ENCODE data around the gene ZSCAN5B.
"Not testable (repeated sequence)": the region's sequence is repeated elsewhere in the genome, so short reads cannot be mapped to it uniquely, and the experiment has no call there.

The ZSCAN5B gene

GRCh38 chr19:56174550-56174949 lies 23.0 kb downstream of the ZSCAN5B start:
- peak; percentile 3 to 17 for DNase-seq

GRCh38 chr19:56174086-56174485 lies 23.5 kb downstream of the ZSCAN5B start:
- no peak for DNase-seq

- DNase-seq, result peak; percentile 39 to 77
Measured at GRCh38 chr19:56170261-56170660, 27.3 kb downstream of the ZSCAN5B start.

DNA sequence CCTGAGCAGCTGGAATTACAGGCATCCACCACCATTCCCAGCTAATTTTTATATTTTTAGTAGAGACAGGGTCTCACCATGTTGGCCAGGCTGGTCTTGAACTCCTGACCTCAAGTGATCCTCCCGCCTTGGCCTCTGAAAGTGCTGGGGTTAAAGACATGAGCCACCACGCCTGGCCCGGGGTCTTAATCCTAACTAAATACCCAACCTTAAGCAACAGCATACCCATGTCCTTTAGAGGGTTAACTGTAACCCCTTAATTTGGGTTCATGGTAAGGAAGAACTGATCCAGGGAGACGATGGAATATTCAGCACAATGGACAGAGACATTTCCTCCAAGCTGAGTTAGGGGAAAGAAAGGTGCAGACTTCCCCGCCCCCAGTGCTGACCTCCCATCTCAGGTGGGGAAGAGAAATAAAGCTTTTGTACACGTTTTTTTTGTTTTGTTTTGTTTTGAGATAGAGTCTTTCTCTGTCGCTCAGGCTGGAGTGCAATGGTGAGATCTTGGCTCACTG lies 30.5 kb downstream of the ZSCAN5B start:
- no peak for DNase-seq

DNA sequence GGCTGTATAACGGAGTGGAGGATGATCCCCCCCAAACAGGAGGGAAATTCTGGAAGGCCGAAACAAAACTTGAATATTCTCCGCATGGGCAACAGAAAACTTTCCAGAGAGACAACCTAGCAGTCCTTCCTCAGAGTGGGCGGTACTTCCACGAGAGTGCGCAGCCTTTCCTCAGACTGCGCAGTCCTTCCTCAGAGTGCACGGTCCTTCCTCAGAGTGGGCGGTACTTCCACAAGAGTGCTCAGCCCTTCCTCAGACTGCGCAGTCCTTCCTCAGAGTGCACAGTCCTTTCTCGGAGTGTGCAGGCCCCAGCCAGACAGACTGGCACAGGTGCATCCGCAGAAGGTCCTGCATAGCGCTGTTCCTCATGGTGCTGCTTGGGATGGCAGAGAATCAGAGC lies 34.5 kb downstream of the ZSCAN5B start:
- no peak for DNase-seq

DNA sequence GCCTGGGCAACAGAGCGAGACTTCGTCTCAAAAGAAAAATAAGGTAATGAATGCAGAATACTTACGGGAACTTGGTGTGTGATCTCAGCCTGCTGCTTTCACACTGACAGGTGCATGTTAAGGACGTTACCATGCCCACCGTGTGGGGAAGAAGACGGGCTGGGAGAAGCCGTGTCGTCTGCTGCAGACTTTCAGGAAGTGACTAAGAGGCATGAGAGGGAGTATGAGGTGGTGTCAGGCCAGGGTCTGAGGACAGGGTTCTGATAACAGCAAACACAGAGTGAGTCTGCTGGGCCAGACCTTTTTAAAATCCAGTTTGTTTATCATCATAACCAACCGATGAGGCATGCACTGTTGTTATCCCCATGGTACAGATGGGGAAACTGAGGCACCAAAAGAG lies 35.3 kb downstream of the ZSCAN5B start:
- DNase-seq, result no peak

DNA sequence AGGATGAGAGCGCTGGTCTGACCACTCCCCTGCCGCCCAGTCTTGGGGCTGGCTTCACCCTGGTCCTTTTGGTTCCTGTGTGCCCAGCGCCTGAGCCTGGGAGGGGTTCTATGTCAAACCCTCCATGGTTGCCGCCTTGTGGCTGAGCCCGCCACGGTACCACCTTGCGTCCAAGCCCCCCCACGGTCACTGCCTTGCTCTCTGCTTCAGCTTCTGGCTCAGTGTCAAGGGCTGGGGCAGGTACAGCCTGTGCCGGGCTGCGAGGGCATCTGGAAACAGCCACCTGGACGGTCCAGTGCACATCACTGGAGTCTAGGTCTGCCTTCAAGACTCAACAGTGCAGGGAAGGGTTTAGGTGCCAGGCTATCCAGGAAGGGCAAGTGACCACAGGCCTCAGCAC lies 36.0 kb downstream of the ZSCAN5B start:
- DNase-seq, result no peak

DNA sequence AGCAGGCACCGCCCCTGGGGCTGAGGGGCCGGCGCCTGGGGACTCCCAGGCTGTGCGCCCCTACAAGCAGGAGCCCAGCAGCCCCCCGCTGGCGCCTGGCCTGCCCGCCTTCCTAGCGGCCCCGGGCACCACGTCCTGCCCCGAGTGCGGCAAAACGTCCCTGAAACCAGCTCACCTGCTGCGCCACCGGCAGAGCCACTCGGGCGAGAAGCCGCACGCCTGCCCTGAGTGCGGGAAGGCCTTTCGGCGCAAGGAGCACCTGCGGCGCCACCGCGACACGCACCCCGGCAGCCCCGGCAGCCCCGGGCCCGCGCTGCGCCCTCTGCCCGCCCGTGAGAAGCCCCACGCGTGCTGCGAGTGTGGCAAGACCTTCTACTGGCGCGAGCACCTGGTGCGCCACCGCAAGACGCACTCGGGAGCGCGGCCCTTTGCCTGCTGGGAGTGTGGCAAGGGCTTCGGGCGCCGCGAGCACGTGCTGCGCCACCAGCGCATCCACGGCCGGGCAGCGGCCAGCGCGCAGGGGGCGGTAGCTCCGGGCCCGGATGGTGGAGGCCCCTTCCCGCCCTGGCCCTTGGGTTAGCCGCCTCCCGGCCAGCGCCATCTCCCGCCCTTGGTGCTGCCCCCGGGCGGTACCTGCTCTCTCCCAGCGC lies 37.8 kb downstream of the ZSCAN5B start:
- DNase-seq, result no peak

- no peak for DNase-seq
Measured at GRCh38 chr19:56159009-56159559, 38.5 kb downstream of the ZSCAN5B start.

DNA sequence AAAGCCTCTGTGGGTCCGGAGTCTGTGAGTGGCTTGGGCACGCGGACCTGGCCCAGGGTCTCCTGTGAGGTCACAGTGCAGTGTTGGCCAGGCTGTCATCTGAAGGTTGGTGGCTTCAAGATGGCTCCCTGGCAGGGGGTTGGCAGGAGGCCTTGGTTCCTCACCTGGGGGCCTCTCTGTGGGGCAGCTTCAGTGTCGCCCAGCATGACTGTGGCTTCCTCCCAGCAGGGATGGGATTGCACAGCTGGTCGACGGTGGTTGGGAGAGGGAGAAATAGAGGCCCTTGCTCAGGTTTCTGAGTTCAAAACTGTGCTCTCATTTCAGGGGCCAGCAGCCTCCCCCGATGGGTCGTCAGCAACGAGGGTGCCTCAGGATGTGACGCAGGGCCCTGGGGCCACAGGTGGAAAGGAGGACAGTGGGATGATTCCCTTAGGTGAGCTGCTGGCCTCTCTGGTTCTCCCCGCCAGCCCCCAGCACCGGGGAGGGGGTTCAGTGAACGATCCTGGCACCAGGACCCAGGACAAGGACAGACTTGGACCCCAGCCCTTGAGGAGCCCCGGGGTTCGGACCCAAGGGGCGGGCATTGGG lies 39.3 kb downstream of the ZSCAN5B start:
- DNase-seq, result no peak

DNA sequence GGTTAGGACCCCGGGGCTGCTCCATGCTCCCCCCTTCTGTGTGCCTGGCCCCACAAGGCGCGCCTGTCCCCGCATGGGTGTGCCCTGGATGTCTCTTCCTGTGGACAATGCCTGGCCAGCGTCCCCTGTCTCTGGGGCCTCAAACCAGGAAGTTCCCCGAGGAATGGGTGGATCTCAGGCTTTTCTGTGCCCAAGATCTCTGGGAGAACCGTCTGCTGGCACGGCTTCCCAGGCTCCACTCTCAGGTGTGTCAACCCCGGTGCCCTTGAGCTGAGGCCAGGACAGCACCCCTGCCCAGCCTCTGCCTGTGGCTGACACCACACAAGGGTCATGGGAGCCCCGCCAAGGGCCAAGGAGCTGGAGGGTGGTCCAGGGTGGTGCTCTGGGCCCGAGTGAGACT lies 40.8 kb downstream of the ZSCAN5B start:
- DNase-seq, result no peak

- no peak for DNase-seq
Measured at GRCh38 chr19:56155124-56155687, 42.4 kb downstream of the ZSCAN5B start.

GRCh38 chr19:56153507-56153906 lies 44.1 kb downstream of the ZSCAN5B start:
- no peak for DNase-seq

DNA sequence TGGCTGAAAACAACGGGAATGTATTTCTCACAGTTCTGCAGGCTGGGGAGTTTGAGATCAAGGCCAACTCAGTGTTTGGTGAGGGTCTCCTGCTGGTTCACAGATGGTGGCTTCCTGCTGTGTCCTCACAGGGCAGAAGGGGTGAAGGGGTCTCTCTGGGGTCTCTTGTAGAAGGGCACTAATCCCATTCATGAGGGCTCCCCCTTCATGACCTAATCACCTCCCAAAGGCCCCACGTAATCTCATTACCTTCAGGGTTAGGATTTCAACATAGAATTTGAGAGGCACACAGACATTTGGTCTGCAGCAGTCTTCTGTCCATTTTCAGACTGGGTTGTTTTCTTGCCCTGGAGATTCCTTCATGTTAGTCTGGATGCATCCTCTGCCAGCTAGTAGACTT lies 44.9 kb downstream of the ZSCAN5B start:
- no peak for DNase-seq

- no peak for DNase-seq
Measured at GRCh38 chr19:56150358-56150757, 47.2 kb downstream of the ZSCAN5B start.

GRCh38 chr19:56149656-56150038 lies 47.9 kb downstream of the ZSCAN5B start:
- no peak for DNase-seq

DNA sequence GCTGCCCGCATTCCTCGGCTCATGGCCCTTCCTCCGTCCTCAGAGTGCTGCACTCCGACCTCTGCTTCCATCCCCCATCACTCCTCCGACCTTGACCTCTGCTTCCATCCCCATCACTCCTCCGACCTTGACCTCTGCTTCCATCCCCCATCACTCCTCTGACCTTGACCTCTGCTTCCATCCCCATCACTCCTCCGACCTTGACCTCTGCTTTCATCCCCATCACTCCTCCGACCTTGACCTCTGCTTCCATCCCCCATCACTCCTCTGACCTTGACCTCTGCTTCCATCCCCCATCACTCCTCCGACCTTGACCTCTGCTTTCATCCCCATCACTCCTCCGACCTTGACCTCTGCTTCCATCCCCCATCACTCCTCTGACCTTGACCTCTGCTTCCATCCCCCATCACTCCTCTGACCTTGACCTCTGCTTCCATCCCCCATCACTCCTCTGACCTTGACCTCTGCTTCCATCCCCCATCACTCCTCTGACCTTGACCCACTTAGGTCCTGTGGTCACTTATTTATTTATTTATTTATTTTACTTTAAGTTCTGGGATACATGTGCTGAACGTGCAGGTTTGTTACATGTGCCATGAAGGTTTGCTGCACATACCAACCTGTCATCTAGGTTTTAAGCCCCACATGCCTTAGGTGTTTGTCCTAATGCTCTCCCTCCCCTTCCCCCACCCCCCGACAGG lies 48.5 kb downstream of the ZSCAN5B start:
- not testable (repeated sequence) for DNase-seq

- DNase-seq, result no peak
Measured at GRCh38 chr19:56148096-56148495, 49.5 kb downstream of the ZSCAN5B start.

GRCh38 chr19:56147307-56147706 lies 50.3 kb downstream of the ZSCAN5B start:
- no peak for DNase-seq

DNA sequence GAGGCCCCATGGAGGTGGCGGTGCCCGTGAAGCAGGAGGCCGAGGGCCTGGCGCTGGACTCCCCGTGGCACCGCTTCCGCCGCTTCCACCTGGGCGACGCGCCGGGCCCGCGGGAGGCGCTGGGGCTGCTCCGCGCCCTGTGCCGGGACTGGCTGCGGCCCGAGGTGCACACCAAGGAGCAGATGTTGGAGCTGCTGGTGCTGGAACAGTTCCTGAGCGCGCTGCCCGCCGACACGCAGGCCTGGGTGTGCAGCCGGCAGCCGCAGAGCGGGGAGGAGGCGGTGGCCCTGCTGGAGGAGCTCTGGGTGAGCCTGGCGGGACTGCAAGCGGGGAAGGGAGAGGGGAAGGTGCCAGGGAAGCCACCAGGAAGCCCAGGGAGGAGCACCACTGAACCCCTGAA lies 50.7 kb downstream of the ZSCAN5B start:
- no peak for DNase-seq

DNA sequence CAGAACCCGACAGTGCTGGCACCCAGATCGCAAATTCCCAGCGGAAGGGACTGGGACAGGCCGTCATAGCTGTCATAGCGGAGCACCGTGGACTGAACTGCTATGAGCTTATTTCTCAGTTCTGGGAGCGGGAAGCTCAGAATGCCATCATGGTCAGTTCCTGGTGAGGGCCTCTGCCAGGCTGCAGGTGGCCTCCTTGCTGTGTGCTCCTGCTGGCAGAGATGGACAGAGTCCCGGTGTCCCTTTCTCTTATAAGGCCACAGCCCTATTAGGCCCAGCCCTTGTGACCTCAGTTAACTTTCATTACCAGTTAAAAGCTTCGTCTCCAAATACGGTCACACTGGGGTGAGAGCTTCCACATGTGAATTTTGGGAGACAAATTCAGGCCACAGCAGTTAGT lies 51.9 kb downstream of the ZSCAN5B start:
- DNase-seq, result no peak

DNA sequence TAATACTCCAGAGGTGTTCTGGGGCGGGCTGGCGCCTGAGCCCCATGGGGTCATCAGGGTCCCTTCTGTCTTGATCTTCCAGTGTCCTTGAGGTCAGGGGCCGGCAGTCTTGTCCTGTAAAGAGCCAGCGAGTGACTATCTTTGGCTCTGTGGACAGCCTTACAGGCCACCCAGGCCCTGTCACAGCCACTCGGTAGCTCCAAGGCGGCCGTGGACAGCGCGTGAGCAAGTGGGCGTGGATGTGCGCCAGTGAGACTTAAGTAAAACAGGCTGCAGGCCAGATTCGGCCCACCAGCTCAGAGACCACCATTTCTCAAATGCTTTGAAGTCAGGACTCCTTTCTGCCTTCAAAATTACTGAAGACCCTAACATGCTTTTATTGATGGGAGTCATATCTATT lies 52.8 kb downstream of the ZSCAN5B start:
- DNase-seq, result no peak

DNA sequence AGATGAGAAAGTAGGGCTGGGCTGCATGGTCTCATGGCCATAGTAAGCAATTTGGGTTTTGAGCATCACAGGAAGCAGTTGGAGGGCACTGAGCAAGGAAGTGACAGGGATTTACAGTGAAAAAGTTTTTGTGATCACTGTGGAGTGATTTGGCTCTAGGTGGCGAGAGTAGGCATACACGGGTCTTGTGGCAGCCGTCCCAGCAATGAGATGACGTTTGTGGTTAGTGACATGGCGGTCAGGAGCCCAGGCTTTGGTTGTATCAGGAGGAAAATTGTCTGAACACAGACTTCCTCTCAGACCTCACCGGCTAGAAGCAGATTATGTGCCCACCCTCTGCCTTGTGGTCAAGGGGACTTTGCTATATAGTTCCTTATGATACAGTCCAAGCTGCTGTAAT lies 53.2 kb downstream of the ZSCAN5B start:
- DNase-seq, result no peak

All from SHP77 (cell line).